WTC11 (cell line): Measurements from ENCODE around the gene TNS3. TPM values are rescaled to one million over a fixed set of nuclear protein-coding genes. Genes with fewer than 3 reads are reported as not detected.

Experiments
- ATAC-seq: fragments of 200-7000 bp; cut with Tn5 transposase; 2 replicates; pipeline ENCODE4 v1.10.0; 2021; ENCODE audit warnings: mild to moderate bottlenecking, moderate library complexity
- CTCF ChIA-PET: fragments of 300-600 bp; sonication (Branson Sonifier 250); formaldehyde crosslinking; loops from one replicate; lab custom pipeline; 2021; ENCODE audit warnings: antibody characterized with exemption; lab: Charles Lee
- POLR2A ChIA-PET: fragments of 350-600 bp; sonication (Branson Sonifier 250); formaldehyde crosslinking; loops from one replicate; lab custom pipeline; 2021; ENCODE audit warnings: antibody characterized with exemption; lab: Charles Lee
- DNase-seq: peaks from one replicate; pipeline ENCODE4 v3.0.0; 2021; ENCODE audit warnings: low spot score
- H3K27ac Mint-ChIP-seq: 2 replicates; pipeline ENCODE4 v1.8.0; 2021; ENCODE audit warnings: mixed read lengths
- H3K27me3 Mint-ChIP-seq: 2 replicates; pipeline ENCODE4 v1.8.0; 2021; ENCODE audit warnings: low read depth, mild to moderate bottlenecking, moderate library complexity, mixed read lengths
- H3K36me3 Mint-ChIP-seq: 2 replicates; pipeline ENCODE4 v1.8.0; 2021; ENCODE audit warnings: mixed read lengths
- H3K4me1 Mint-ChIP-seq: 2 replicates; pipeline ENCODE4 v1.8.0; 2022; ENCODE audit warnings: mixed read lengths
- H3K4me3 Mint-ChIP-seq: 2 replicates; pipeline ENCODE4 v1.8.0; 2021; ENCODE audit warnings: mild to moderate bottlenecking, moderate library complexity, mixed read lengths
- H3K9me3 Mint-ChIP-seq: 2 replicates; pipeline ENCODE4 v1.8.0; 2021; ENCODE audit warnings: mixed read lengths
- CTCF ChIP-seq: fragments of 200-600 bp; IDR thresholded peaks from 2 replicates; pipeline ENCODE4 v1.8.0; 2022; ENCODE audit warnings: antibody characterized with exemption
- E2F4 ChIP-seq: sonication (generic); formaldehyde crosslinking; IDR thresholded peaks from 2 replicates; pipeline ENCODE4 v1.8.1; 2022; ENCODE audit warnings: low read depth, mild to moderate bottlenecking, moderate library complexity, missing genetic modification reagents, borderline replicate concordance
- ELF4 ChIP-seq: sonication (generic); formaldehyde crosslinking; IDR thresholded peaks from 2 replicates; pipeline ENCODE4 v1.8.1; 2022; ENCODE audit warnings: low read depth, mild to moderate bottlenecking, moderate library complexity, missing genetic modification reagents
- ERG ChIP-seq: fragments of 250-450 bp; sonication (Bioruptor Pico); IDR thresholded peaks from 2 replicates; pipeline ENCODE4 v1.8.0; 2021; ENCODE audit warnings: mild to moderate bottlenecking
- FOXJ3 ChIP-seq: sonication (generic); formaldehyde crosslinking; IDR thresholded peaks from 2 replicates; pipeline ENCODE4 v1.9.0; 2021; ENCODE audit warnings: missing genetic modification reagents, mild to moderate bottlenecking, borderline replicate concordance
- HMGA2 ChIP-seq: fragments of 250-450 bp; sonication (Bioruptor Pico); IDR thresholded peaks from 2 replicates; pipeline ENCODE4 v1.4.0; 2021; ENCODE audit warnings: mild to moderate bottlenecking, moderate library complexity
- KAT7 ChIP-seq: sonication (generic); formaldehyde crosslinking; IDR thresholded peaks from 2 replicates; pipeline ENCODE4 v1.8.1; 2023; ENCODE audit warnings: missing genetic modification reagents, mild to moderate bottlenecking, borderline replicate concordance
- NFATC4 ChIP-seq: fragments of 250-450 bp; sonication (Bioruptor Pico); IDR thresholded peaks from 2 replicates; pipeline ENCODE4 v1.9.0; 2021; ENCODE audit warnings: mild to moderate bottlenecking
- NR1H2 ChIP-seq: sonication (generic); formaldehyde crosslinking; IDR thresholded peaks from 2 replicates; pipeline ENCODE4 v1.9.0; 2021; ENCODE audit warnings: mild to moderate bottlenecking, moderate library complexity, missing genetic modification reagents
- NR3C1 ChIP-seq: sonication (generic); formaldehyde crosslinking; conservative IDR thresholded peaks from 2 replicates; pipeline ENCODE4 v1.8.1; 2023; ENCODE audit warnings: low read depth, mild to moderate bottlenecking, missing genetic modification reagents
- PRDM15 ChIP-seq: sonication (generic); formaldehyde crosslinking; IDR thresholded peaks from 2 replicates; pipeline ENCODE4 v1.8.0; 2022; ENCODE audit warnings: missing genetic modification reagents
- RORB ChIP-seq: fragments of 250-450 bp; sonication (Bioruptor Pico); IDR thresholded peaks from 2 replicates; pipeline ENCODE4 v1.9.0; 2021; ENCODE audit warnings: mild to moderate bottlenecking
- TP53 ChIP-seq: sonication (generic); formaldehyde crosslinking; IDR thresholded peaks from 2 replicates; pipeline ENCODE4 v1.8.1; 2023; ENCODE audit warnings: mild to moderate bottlenecking, missing genetic modification reagents
- USF1 ChIP-seq: sonication (generic); formaldehyde crosslinking; IDR thresholded peaks from 2 replicates; pipeline ENCODE4 v1.8.0; 2022; ENCODE audit warnings: mild to moderate bottlenecking, missing genetic modification reagents
- ZNF263 ChIP-seq: sonication (generic); formaldehyde crosslinking; IDR thresholded peaks from 2 replicates; pipeline ENCODE4 v1.8.1; 2022; ENCODE audit warnings: low read depth, mild to moderate bottlenecking, moderate library complexity, missing genetic modification reagents
- ZNF425 ChIP-seq: fragments of 250-450 bp; sonication (Bioruptor Pico); conservative IDR thresholded peaks from 2 replicates; pipeline ENCODE4 v1.9.0; 2021; ENCODE audit warnings: mild to moderate bottlenecking
- total RNA-seq: library from RNA; stranded (reverse); gene quantifications from 3 replicates; pipeline ENCODE4 v1.2.3, GENCODE V29; 2021

TNS3 gene
- total RNA-seq, 1 experiment from 2014 or later: 37.7 TPM

GRCh38 chr7:47346377-47346914, 235.5 kb downstream of the TNS3 start:
- Mint-ChIP-seq H3K27me3 (no peaks in the 10 kb centered on the region), H3K4me1 (0 out of 2 replicates have a peak, but pooled peaks cover 2% of the 10 kb centered on the region), H3K27ac (no peak overlapping the region), H3K36me3 (no peaks in the 10 kb centered on the region), H3K4me3 (no peak overlapping the region), H3K9me3 (no peaks in the 10 kb centered on the region)
- CTCF ChIA-PET: no interaction called here
- POLR2A ChIA-PET: no interaction called here
- DNase-seq (no peak), ATAC-seq (no peak)
- TF ChIP-seq RORB (no peak), FOXJ3 (CRISPR knock-in tag) (no peak), ELF4 (CRISPR knock-in tag) (no peak), ZNF425 (CRISPR knock-in tag) (no peak), E2F4 (CRISPR knock-in tag) (no peak), NR1H2 (no peak), USF1 (CRISPR knock-in tag) (no peak), ERG (CRISPR knock-in tag) (no peak), TP53 (CRISPR knock-in tag) (no peak), CTCF (no peak), KAT7 (CRISPR knock-in tag) (no peak), PRDM15 (CRISPR knock-in tag) (no peak), NR3C1 (no peak), NFATC4 (CRISPR knock-in tag) (no peak), HMGA2 (CRISPR knock-in tag) (no peak), ZNF263 (no peak)
